GM21786 (cell line): ENCODE data around the gene GALNT13.

Source experiments
- ATAC-seq: cut with Tn5 transposase; IDR thresholded peaks from one replicate; pipeline ENCODE4 v1.9.1; 2021; ENCODE audit not compliant: unreplicated experiment

The GALNT13 gene

DNA sequence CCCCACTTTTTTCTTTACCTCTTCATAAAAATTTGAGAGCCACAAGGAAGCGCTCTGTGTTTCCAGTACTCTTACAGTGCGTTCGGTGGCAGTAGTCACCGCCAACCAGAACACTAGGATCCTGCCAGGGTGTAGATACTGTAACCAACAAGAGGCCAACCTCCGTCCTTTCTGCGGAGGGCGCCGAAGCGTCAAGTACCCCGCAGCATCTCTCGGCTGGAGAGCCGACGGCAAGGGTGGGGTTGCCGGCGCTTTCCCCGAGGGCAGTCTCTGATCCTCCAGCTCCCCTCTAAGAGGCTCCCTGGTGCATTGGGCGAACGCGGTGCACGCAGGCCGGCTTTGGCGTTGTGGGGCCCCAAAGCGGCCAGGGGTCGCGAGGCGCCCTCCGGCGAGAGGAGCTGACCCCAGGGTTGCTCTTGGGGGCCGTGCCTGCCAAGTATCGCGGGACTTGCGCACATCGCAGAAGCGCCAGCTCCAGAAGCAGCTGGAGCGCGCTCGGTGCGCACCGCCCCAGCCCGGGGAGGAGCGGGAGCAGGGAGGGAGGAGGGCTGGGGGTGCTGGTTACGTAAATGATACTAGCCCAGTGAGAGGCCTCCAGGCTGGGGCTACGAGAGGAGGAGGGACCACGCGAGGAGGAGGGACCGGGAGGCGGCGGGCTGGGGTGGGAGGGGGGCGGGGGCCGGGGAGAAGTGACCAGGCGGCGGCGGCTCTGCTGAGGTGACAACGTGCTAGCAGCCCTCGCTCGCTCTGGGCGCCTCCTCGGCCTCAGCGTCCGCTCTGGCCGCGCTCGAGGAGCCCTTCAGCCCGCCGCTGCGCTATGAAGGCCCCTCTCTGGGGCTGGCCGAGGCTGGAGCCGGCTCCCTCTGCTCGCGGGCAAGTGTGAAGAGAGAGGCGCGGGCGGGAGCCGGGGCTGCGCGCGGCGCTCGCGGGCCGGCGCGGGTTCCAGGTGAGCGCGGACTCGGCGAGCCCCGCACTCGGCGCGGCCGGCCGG is at the start of gene GALNT13:
TSS of gene GALNT13 (plus strand) at position 692 of the 991 bp plus-strand sequence.
- no peak for ATAC-seq

DNA sequence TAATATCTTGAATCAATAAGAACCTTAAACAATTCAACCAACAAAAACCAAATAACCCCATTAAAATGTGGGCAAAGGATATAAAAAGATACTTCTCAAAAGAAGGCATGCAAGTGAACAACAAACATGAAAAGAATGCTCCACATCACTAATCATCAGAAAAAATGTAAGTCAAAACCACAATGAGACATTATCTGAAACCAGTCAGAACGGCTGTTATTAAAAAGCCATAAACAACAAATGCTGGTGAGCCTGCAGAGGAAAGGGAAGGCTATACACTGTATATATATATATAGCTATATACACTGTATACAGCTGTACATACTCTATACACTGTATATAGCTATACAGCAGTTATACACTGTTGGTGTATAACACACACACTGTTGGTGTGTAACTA is 47.8 kb upstream of the GALNT13 start:
- no peak for ATAC-seq

DNA sequence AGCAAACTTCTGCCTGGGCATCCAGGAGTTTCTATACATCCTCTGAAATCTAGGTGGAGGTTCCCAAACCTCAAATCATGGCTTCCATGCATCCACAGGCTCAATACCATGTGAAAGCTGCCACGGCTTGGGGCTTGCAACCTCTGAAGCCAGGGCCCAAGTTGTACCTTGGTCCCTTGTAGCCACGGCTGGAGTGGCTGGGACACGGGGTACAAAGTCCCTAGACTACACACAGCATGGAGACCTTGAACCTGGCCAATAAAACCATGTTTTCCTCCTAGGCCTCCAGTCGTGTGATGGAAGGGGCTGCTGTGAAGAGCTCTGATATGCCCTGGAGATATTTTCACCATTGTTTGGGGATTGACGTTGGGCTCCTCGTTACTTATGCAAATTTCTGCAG is 43.4 kb upstream of the GALNT13 start:
- no peak for ATAC-seq

DNA sequence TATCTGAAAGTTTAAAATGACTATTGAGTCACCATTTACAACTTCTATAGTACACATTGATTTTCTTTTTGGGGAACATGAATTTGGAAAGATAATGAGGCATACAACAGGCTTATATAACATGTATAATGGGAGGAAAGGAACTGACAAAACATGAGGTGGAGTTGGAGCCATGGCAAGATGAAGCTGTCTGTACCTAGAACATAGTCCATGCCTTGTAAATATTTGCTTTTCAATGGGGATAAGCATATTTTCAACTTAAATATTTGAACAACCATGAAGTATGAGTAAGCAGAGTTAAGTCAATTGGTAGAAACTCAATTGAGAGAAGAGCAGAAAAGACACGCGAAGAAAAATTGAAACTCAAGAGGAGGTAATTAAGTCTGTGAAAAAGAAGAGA is 37.1 kb upstream of the GALNT13 start:
- ATAC-seq: no peak

DNA sequence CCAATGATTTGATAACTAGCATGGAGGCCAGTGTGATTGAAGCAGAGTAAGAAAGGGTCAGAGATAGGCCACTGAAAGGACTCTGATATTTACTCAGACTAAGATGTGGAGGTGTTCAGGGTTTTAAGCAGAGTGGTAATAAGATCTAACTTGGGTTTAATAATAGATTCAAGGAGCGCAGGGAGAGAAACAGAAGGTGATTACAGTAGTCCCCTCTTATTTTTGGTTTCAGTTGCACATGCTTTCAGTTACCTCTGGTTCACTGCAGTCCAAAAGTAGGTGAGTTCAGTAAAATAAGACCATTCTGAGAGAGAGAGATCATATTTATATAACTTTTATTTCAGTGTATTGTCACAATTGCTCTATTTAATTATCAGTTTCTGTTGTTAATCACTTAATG is 13.5 kb upstream of the GALNT13 start:
- no peak for ATAC-seq

DNA sequence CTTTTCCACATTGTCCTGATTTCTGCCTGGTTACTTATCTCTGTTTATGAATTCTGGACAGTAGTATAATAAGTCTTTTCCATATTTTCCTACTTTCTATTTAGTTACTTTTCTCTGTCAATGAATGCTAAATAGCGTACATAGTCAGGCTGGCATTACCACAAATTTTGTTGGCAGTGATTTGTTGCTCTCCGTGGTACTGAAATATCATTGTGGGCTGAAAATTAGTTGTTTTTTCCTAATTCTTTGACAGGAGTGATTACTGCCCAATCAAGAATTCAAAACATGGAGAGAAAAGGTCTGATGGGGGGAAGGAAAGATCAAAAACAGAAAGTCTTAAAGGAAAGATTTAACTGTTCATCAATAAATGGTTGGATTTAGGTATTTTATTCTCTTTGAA is 7.7 kb upstream of the GALNT13 start:
- ATAC-seq: no peak

DNA sequence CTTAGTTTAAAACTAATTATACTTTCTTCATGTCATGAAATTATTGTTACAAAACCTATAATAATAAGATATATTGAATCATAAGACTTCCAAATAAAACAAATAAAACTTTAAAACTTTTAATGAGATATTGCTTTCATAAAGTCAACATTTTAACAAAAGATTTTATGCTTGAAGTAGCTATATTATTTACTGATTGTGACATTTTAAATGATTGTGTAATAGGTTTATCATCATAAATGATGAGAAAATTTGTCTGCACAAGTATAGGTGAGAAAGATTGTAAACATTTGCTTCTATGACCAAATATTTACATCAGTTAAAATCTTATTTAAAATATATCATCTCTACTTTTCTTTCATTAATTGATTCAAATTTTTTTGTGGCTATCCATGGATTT is 5.1 kb upstream of the GALNT13 start:
- no peak for ATAC-seq

DNA sequence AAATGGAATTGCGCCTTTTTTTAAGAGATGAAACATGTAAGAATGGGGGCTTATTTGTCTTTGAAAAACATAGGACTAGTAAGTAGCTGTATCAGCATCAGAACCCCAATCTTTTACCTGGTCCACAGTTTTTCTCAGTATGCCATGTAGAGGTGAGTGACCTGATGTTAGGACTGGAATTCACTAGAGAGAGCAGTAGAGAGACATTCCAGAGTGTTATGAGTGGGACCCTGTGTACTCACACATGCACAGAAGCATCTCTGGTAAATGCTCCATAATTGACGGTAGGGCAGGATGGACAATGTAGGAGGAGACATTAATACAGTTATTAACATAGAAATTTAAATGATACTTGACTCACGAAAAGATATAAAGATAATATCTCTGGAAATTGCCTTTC is 1.4 kb upstream of the GALNT13 start:
- ATAC-seq: no peak

DNA sequence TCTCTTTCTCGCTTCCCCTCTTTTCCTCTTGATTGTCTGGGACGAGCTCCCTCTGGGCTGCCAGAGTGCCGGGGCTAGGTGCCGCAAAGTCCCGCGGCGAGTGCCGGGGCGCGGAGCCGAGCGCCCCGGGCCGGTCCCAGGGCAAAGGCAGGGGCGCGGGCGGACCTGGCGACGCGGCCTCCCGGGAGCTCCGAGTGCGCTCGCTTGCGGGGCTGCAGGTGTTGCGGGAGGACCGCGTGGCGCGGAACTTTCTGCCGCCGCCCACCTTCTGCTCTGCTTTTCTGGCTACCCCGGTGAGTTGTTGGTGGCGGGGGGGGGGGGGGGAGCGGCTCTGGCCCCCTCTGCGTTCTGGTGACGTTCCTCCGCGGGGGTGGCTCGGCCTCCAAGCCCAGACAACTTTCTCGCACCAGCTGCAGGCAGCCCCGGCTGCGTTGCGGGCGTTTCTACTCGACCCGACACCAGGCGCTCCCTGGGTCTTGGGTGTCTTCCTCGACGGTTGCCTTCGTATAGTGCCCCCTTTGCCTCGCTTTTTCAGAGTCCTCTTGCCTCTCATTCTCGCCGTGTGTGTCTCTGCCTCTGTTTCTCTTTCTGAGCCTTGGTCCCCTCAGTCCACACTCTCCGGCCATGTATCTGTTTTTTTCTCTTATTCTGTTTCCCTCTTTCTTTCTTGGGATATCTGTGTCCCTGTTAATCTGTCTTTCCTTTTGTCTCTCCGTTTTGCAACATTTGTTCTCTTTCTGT is 759 bp downstream of the GALNT13 start:
- no peak for ATAC-seq

DNA sequence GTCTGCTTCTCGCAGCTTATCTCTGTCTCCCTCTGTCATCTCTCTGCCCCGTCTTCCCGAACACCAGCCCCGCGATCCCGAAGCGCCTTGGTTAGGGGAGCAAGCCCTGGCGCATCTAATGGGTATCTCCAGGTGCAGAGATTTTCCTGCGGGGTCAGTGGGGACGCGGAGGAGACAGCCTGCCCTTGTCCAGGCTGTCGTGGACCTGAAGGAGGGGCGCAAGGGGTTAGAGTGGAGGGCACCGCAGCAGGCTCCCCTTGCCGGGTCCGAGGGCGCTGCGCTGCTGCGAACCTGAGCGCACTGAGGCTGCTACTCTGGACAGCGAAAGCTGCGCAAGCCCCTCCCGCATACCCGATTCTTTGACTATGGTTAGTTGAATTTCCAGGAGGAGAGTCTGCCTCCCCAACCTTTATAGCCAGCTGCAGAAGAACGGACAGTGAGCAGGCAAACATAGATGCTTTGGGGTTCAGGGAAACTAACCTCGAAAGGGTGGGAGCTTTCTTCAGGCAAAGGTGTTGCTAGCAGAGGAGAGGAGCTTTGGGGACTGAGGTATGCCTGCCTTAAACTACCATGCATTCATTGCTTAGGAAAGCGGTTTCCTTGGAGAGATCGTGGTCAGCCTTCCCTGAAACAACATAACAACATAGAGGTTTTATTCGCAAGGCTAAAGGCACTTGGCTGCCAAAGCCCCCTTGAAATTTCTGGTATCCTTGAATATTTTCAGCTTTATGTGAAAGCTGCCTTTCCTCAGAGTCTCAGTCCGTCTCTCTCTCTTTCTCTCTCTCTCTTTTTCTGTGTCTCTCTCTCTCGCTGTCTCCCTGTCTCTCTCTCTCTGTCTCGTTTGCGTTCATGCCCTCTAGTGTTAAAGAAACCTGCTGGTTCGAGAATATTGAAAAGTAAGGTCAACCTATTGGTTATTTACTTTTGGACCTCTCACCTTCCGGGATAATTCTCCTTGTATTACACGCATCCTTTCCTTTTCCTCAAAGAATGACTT is 1.6 kb downstream of the GALNT13 start:
- no peak for ATAC-seq

DNA sequence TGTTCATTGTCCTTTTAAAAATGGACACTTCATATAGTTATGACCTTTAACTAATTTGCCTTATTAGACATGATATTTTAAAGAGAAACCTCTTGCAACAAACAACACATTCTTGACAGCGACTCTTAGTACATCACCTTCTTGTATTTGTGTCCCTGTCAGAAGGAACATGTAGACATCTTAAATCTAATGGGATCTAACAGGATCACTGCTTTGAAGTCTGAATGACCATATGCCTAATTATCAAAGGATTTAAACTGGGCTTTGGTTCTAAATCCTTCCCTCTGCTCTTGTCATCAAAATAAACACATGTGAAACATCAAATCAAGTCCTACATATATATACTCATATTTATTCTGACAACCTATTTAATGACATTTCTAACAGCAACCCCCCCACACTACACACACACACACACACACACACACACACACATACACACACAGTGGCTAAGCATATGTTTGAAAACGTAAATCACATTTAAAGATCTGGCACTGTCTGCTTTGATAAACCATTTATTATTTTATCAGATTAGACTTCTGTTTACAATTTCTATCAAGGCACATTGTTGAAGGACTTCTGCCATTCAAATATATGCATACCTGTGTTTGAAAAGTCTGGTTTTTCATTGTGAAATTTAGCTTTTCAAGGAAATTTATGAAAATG is 4.2 kb downstream of the GALNT13 start:
- ATAC-seq: no peak

DNA sequence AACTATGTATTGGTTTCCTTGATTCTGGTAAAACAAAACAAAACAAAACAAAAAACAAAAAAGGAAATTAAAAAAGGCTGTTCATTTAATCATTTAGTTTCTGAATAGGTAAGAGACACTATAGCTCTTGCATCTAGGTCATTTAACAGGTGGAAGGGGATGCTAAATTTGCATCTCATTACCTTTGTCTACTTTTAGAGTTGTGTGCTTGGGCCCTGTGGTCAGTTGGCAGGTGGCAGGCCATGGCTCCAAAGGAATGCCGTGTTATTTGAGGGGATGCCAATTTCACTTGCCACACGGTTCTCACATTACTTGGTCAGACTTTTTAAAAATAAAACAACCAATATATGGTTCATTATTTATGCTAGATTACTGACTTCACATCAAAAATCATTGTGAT is 9.2 kb downstream of the GALNT13 start:
- ATAC-seq: no peak

DNA sequence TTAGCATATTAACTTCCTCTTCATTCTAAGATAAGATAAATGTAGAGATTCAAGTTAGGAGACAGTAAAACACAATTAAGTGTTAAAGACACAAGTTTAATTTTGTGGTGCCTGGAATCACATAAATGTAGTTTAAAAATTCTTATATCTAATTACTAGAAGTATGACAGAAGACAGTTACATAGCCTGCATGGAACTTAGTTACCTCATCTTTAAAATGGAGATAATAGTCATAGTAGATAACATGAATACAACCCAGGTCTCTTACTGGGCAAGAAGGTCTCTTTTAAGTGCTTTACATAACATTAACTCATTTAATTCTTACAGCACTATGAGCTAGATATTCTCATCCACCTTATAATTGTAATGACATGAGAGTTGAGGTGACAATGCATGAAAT is 15.1 kb downstream of the GALNT13 start:
- no peak for ATAC-seq

DNA sequence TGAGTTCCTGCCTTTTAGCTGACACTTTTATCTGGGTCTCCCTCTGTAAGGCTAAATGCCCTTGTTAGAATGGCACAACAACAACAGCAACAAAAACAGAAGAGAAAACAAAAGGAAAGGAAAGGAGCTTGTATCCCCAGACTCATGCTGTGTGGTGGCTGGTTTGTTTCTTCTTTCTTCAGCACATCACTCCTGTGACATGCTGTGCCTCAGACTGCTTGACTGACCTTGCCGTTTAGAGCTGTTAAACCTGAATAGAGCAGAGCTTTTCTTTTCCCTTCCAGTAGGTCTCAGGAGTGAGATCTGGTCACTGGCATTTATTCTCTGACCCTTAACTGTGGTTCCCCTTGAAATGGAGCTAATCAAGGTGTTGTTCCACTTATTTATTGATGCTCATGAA is 18.9 kb downstream of the GALNT13 start:
- ATAC-seq: no peak

DNA sequence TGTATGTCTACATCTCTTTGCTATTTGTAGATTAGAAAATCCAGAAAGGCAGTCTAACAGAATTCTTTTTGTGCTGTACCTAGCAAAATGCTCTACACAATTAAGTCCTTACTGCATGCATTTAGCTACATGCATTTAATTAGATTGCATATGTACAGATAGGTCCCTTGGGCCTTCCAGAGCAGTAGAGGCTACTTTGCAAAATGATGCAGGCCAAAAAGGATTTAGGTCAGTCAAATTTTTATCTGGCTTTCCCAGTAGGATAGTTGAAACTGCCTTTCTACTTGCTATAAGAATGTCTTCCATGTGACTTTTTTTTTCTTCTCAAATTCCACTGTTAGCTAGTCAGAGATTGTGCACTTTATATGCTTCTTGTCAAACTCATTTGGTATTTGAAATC is 19.3 kb downstream of the GALNT13 start:
- no peak for ATAC-seq

DNA sequence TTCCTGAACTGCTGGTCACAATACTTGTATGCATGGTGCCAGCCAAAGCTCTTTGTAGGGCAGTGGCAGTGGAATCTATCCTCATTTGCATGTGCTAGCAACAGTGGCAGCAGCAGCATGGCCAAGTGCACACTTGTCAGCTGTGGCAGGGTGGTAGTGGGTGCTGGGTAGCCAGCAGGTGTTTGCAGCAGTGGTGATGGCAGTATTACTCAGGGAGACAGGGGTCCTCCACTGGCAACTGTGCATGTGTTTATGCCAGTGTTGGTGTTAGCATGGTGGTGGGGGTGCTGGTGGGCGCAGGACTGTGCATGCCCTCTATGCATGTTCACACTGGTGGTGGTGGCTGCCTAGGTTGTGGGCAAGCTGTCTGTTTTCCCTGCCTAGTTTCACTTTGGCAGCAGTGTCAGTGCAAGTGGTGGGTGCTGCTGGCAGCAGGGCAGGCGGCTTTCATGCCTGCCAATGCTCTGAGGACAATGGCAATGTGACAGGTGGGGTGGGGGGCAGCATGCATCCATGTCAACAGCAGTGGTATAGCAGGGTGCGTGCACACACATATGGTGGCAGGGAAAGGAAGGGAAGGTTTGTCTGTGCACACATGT is 41.2 kb downstream of the GALNT13 start:
- no peak for ATAC-seq

DNA sequence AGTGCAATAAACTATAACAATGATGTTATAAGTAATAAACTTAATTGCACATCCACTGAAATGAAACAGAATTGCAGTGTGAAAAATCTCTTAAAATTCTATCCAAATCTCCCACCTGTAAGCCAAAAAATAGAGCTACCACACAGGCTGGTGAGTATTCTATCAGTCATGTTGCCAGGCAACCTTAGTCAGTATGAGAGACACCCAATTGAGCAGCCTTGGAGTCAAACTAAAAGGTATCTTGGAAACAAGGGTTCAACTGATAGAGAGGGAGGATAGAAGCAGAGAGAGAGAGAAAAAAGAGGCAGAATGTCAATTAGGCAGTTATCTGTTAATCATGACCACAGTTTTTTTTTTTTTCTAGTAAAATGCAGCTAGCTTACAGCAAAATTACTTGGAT is 45.8 kb downstream of the GALNT13 start:
- ATAC-seq: no peak

DNA sequence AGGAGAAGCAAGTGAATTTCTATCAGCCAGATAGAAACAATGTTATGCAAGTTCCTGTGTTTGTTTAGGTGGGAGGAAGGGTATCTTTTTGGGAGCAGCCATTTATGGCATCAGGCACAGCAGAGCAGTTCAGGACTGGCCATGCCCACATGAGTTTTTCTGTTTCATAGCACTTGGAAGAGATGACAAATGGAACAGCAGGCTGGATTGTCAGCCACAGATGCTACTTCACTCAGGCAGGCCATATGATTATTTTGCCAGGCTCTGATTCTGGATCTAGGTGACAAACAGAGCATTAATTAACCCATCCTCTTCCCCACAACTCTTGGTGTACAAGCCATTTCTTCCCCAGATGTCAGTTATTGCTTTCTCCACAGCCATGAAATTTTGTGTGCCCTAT is 63.8 kb downstream of the GALNT13 start:
- ATAC-seq: no peak

DNA sequence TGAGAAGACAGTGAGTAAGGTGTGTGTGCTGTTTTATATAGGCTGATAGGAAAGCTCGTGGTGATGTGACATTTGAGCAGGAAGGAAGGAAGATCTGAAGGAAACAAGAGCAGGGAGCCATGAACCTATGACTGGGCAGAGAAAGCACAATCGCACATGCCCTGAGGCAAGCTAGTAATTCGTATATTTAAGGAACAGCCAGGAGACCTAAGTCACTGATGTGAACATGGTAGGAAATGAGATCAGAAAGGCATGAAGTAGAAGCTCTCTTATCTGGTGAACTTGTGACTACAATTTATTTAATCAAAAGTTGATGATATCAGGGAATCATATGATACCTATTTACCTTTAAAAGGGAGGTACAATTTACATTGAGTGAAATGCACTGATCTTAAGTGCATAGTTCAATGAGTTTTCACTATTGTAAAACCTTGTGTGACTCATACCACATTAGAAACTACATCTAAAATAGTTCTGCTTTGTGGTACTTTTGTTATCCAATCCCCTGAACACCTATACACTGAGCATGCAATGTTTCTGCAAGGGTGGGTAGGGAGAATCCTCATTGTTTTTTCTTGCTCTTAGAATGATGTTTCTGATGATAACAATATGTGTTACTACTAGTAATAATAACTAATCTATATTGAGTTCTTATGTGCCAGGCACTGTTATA is 67.5 kb downstream of the GALNT13 start:
- ATAC-seq: no peak
